ENCODE measurements around the gene CDON.

CDON gene

GRCh38 chr11:126100716-126101115 is 38.0 kb upstream of the CDON start:
- H3K9me2 ChIP-seq (replicated peaks; ENCODE audit: insufficient read depth, low read length) = no peaks in the 10 kb centered on the region
- no peak overlapping the region for H3K27ac ChIP-seq (ENCODE audit: low read depth, low read length)
- no peak overlapping the region for H3K4me3 ChIP-seq (ENCODE audit: insufficient read depth, low read length, poor library complexity, severe bottlenecking)
- TF ChIP-seq, protein P1, sequence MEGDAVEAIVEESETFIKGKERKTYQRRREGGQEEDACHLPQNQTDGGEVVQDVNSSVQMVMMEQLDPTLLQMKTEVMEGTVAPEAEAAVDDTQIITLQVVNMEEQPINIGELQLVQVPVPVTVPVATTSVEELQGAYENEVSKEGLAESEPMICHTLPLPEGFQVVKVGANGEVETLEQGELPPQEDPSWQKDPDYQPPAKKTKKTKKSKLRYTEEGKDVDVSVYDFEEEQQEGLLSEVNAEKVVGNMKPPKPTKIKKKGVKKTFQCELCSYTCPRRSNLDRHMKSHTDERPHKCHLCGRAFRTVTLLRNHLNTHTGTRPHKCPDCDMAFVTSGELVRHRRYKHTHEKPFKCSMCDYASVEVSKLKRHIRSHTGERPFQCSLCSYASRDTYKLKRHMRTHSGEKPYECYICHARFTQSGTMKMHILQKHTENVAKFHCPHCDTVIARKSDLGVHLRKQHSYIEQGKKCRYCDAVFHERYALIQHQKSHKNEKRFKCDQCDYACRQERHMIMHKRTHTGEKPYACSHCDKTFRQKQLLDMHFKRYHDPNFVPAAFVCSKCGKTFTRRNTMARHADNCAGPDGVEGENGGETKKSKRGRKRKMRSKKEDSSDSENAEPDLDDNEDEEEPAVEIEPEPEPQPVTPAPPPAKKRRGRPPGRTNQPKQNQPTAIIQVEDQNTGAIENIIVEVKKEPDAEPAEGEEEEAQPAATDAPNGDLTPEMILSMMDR (IDR thresholded peaks at IDR 0.05; ENCODE audit: insufficient read depth, low read length, poor library complexity, severe bottlenecking) = no peak
- no peak for TF ChIP-seq EZH2phosphoT487 (conservative IDR thresholded peaks at IDR 0.05; ENCODE audit: low read length)
- no peak overlapping the region for H2AFZ ChIP-seq (ENCODE audit: low read depth, low read length, severe bottlenecking)
- no peaks in the 10 kb centered on the region for H3K9me3 ChIP-seq (ENCODE audit: insufficient read depth, low read length)
- H3F3A ChIP-seq (ENCODE audit: insufficient read depth) = no peaks in the 10 kb centered on the region
- H4K20me1 ChIP-seq (ENCODE audit: low read depth, low read length) = no peaks in the 10 kb centered on the region
- H3K4me2 ChIP-seq (ENCODE audit: low read depth, low read length, poor library complexity, severe bottlenecking) = no peak overlapping the region
- H3K36me3 ChIP-seq (ENCODE audit: low read length) = no peaks in the 10 kb centered on the region
- H3K9ac ChIP-seq (ENCODE audit: low read length) = no peak overlapping the region
- no peaks in the 10 kb centered on the region for H3K27me3 ChIP-seq (ENCODE audit: low read length)
- no peaks in the 10 kb centered on the region for H3K79me2 ChIP-seq (ENCODE audit: insufficient read depth, low read length)

- H3K9me3 ChIP-seq (ENCODE audit: insufficient read depth, low read length) = no peaks in the 10 kb centered on the region
- H3K4me2 ChIP-seq (ENCODE audit: low read depth, low read length, poor library complexity, severe bottlenecking) = no peak overlapping the region
- no peaks in the 10 kb centered on the region for H3K36me3 ChIP-seq (ENCODE audit: low read length)
- no peak for TF ChIP-seq EZH2phosphoT487 (conservative IDR thresholded peaks at IDR 0.05; ENCODE audit: low read length)
- TF ChIP-seq, protein P1 (IDR thresholded peaks at IDR 0.05; ENCODE audit: insufficient read depth, low read length, poor library complexity, severe bottlenecking) = no peak
- no peak overlapping the region for H3K27ac ChIP-seq (ENCODE audit: low read depth, low read length)
- H3K9me2 ChIP-seq (replicated peaks; ENCODE audit: insufficient read depth, low read length) = no peaks in the 10 kb centered on the region
- no peaks in the 10 kb centered on the region for H3F3A ChIP-seq (ENCODE audit: insufficient read depth)
- no peaks in the 10 kb centered on the region for H4K20me1 ChIP-seq (ENCODE audit: low read depth, low read length)
- H3K79me2 ChIP-seq (ENCODE audit: insufficient read depth, low read length) = no peaks in the 10 kb centered on the region
- no peak overlapping the region for H2AFZ ChIP-seq (ENCODE audit: low read depth, low read length, severe bottlenecking)
- H3K4me3 ChIP-seq (ENCODE audit: insufficient read depth, low read length, poor library complexity, severe bottlenecking) = no peak overlapping the region
- H3K9ac ChIP-seq (ENCODE audit: low read length) = no peak overlapping the region
- no peaks in the 10 kb centered on the region for H3K27me3 ChIP-seq (ENCODE audit: low read length)
These were observed 35.6 kb upstream of the CDON start for GRCh38 chr11:126098204-126098769.

- Histone ChIP-seq H3K9me3 (ENCODE audit: insufficient read depth, low read length) (no peaks in the 10 kb centered on the region), H3K4me3 (ENCODE audit: insufficient read depth, low read length, poor library complexity, severe bottlenecking) (no peak overlapping the region), H3F3A (ENCODE audit: insufficient read depth) (no peaks in the 10 kb centered on the region), H3K79me2 (ENCODE audit: insufficient read depth, low read length) (no peaks in the 10 kb centered on the region), H3K27ac (ENCODE audit: low read depth, low read length) (no peak overlapping the region), H3K9me2 (replicated peaks; ENCODE audit: insufficient read depth, low read length) (no peaks in the 10 kb centered on the region), H4K20me1 (ENCODE audit: low read depth, low read length) (no peaks in the 10 kb centered on the region), H2AFZ (ENCODE audit: low read depth, low read length, severe bottlenecking) (no peak overlapping the region), H3K27me3 (ENCODE audit: low read length) (no peaks in the 10 kb centered on the region), H3K9ac (ENCODE audit: low read length) (no peak overlapping the region), H3K4me2 (ENCODE audit: low read depth, low read length, poor library complexity, severe bottlenecking) (no peak overlapping the region), H3K36me3 (ENCODE audit: low read length) (no peaks in the 10 kb centered on the region)
- TF ChIP-seq, protein P1 (IDR thresholded peaks at IDR 0.05; ENCODE audit: insufficient read depth, low read length, poor library complexity, severe bottlenecking) = no peak
- no peak for TF ChIP-seq EZH2phosphoT487 (conservative IDR thresholded peaks at IDR 0.05; ENCODE audit: low read length)
These were observed 33.1 kb upstream of the CDON start for GRCh38 chr11:126095745-126096144.

Measured in SU-DHL-6 (cell line).